Hepatocyte (in vitro differentiated cells): ENCODE measurements around the gene KATNIP.

Source experiments
- CTCF ChIP-seq: fragments of 200-600 bp; sonication (generic); IDR thresholded peaks from 2 replicates; pipeline ENCODE4 v1.5.1; 2016; ENCODE audit warnings: antibody characterized with exemption, mild to moderate bottlenecking; ENCODE audit not compliant: poor library complexity
- EZH2 ChIP-seq: fragments of 200-600 bp; sonication (generic); IDR thresholded peaks from 2 replicates; pipeline ENCODE4 v1.6.1; 2016; ENCODE audit warnings: antibody characterized with exemption, mild to moderate bottlenecking, borderline replicate concordance

GRCh38 chr16:27514806-27515205 lies 35.1 kb upstream of the KATNIP start:
- TF ChIP-seq CTCF (no peak), EZH2 (no peak)
